Mesenteric fat pad (tissue), 1 donor: ENCODE data around the gene MINDY2. TPM values are rescaled to one million over a fixed set of nuclear protein-coding genes. Genes with fewer than 3 reads are reported as not detected.
"Not testable (repeated sequence)": the region's sequence is repeated elsewhere in the genome, so short reads cannot be mapped to it uniquely, and the experiment has no call there.

Experiments used
- DNase-seq: peaks from one replicate; pipeline ENCODE4 v3.0.0-alpha.2; 2020; ENCODE audit warnings: low spot score
- total RNA-seq: library from RNA; stranded (reverse); fragmentation: NEBNext Ultra II Directional; extraction: Animal tissue kit (Norgen Biotek cat#: 25700); gene quantifications from one replicate; pipeline ENCODE4 v1.2.1, GENCODE V29; 2021
- donor health status: DM: yes; HTN: yes; CAD: no.

Gene MINDY2
- total RNA-seq, 1 donor from 2014 or later = 14.8 TPM

DNA sequence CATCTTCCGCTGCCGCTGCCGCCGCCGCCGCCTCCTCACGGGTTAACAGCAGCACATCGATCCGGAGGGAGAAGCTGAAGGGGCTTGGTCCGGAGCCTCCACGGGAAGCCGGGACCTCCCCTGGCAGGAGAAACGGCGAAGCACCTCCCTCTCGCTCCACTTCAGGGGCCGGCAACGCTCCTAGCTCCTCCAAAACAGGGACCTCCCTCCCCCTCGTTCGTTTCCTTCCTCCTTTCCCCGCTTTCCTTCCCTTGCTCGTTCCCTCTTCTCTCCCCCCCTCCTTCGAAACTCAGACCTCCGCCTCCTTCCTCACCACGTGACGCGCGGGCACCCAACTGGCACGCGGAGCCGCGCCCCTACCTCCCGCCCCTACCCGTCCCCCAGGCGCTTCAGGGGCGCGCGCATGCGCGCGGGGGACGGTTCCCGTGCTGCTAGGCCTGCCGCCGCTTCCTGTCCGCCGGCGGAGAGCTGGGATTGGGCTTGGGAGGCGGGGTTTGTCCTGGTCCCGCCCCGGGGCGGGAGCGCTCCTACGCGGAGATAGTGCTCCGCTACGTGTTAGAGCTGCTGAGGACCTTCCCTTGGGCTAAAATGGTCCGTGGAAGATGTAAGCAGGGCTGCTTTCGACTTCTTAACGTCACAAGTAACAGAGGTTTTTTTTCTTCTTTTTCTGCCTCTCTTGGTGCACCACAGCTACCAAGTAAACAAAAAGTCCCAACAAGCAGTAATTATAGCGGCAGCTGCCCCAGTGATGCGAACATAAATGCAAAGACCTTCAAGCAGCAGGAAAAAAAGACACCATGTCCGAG, 21.4 kb upstream of the MINDY2 start, which contains the start of gene ADAM10:
TSS of gene ADAM10 (minus strand) at position 176 of the 806 bp plus-strand sequence. CDS start at position 3, 173 bp downstream.
- DNase-seq = peak; percentile 100

DNA sequence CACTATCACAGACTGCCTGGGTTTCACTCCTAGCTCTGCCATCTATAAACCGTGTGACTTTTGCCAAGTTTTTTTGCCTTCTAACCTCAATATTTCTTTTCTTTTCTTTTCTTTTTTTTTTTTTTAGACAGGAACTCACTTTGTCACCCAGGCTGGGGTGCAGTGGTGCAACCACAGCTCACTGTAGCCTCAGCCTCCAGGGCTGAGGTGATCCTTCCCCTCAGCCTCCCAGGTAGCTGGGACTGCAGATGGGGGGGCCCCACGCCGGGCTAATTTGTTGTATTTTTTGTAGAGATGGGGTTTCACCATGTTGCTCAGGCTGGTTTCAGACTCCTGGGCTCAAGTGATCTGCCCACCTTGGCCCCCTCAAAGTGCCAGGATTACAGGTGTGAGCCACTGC, 18.4 kb upstream of the MINDY2 start:
- no peak for DNase-seq

- no peak for DNase-seq
These were observed 15.8 kb upstream of the MINDY2 start for GRCh38 chr15:58755350-58755749.

DNA sequence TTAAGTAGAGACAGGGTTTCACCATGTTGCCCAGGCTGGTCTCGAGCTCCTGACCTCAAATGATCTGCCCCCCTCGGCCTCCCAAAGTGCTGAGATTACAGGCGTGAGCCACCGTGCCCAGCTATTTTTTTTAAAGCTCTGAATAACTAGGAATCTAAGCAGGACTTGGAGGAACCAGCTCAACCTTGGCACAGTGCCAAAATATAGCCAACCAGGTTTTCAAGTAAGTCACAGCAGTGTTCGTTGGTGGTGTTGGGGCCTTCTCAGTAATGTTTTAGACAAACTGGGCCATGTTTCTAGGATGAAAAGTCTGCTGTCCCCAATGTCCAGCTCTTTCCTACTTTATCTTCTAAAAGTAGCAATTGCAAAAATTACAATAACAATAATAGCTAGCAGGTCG, 15.1 kb upstream of the MINDY2 start:
- DNase-seq = no peak

DNA sequence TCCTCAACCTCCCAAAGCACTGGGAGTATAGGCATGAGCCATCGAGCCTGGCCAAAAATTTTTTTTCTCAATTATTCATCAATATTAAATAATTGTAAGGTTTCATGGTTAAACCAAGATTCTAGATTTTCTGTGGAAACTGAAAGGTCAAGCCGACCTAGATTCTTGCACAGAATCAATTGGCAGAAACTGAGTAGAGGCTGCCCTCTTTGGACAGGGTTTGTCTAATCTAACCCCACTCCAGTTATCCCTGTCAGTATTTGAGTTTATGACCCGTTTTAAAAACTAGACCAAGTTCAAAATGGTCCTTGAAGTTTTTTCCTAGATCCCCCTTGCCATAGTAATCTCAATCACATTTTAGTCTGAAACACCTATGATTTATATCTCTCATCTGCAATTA, 13.0 kb upstream of the MINDY2 start:
- no peak for DNase-seq

GRCh38 chr15:58760385-58761009, 10.6 kb upstream of the MINDY2 start:
- DNase-seq = no peak

- DNase-seq = no peak
These were observed 10.1 kb upstream of the MINDY2 start for GRCh38 chr15:58761010-58761388.

GRCh38 chr15:58762285-58762684, 8.8 kb upstream of the MINDY2 start:
- DNase-seq = no peak

GRCh38 chr15:58762731-58763130, 8.4 kb upstream of the MINDY2 start:
- DNase-seq = no peak

DNA sequence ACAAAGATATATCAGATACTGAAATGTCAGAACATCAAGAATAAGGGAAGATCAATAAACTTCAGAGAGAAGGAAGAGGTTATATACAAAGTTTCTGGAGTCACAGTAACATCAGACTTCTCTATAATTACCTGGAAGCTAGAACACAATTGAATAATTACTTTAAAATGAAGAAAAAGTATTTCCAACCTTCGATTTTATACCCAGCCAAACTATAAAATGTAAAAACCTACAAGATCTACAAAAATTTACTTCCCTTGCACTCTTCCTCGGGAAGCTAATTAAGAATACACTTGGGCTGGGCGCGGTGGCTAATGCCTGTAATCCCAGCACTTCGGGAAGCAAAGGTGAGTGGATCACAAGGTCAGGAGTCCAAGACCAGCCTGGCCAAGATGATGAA, 6.6 kb upstream of the MINDY2 start:
- DNase-seq = no peak

- DNase-seq = no peak
These were observed 4.8 kb upstream of the MINDY2 start for GRCh38 chr15:58766290-58766689.

DNA sequence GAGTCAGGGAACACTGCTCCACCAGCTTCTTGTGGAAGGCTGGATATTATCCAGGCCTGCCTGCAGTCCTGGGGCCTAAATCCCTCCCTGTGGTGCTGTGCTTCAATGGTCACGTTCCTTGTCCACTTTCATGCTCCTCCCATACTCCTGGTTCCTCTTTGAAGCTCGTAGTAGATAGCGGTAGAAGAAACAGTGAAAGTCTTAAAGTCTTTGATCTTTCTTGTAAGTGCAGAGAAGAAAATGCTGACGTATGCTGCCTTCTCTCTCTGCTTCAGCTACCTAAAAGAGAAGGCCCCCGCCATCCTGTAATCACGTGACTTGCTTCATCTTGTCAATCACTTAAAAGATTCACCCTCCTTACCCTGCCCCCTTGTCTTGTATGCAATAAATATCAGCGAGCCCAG, 2.5 kb upstream of the MINDY2 start:
- DNase-seq = not testable (repeated sequence)

DNA sequence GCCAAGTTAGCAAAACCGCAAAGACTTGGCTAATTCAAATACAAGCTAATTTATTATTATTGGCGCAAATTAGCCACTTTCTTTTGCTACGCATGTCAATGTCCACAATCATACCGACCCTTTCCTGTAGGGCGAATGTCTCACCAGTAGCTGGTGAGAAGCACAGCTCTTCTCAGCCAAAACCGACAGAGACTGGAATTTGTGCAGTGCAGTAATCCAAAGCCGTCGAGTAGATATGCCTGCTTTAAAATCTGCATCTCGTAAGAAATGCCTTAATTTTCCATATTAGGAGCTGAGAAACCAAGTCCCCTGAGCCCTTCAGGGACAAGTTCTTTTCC, 614 bp upstream of the MINDY2 start:
- no peak for DNase-seq

DNA sequence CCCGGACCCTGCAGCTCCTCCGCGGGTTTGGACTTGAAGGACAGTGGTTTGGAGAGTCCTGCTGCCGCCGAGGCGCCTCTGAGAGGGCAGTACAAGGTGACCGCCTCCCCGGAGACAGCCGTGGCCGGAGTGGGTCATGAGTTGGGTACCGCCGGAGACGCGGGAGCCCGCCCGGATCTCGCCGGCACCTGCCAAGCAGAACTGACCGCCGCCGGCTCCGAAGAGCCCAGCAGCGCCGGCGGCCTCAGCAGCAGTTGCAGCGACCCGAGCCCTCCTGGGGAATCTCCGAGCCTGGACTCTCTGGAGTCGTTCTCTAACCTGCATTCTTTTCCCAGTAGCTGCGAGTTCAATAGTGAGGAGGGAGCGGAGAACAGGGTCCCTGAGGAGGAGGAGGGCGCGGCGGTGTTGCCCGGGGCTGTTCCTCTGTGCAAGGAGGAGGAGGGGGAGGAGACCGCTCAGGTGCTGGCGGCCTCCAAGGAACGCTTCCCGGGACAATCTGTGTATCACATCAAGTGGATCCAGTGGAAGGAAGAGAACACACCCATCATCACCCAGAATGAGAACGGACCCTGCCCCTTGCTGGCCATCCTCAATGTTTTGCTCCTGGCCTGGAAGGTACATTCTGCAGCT, 634 bp downstream of the MINDY2 start:
- DNase-seq = no peak

DNA sequence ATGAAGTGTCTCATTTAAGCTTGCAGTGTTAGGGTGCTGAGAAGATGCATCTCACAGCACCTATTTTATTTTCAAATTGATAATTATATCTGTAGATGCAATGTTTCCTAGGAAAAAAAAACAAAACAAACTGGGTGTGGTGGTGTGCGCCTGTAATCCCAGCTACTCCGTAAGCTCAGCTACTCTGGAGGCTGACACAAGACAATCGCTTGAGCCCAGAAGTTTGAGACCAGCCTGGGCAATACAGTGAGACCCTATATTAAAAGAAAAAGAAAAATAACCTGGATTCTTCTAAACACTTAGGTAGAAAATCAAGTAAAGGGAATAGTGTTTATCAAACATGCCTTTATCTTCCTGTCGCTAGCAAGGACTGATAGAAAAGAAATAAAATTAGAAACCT, 1.9 kb downstream of the MINDY2 start:
- DNase-seq = no peak

DNA sequence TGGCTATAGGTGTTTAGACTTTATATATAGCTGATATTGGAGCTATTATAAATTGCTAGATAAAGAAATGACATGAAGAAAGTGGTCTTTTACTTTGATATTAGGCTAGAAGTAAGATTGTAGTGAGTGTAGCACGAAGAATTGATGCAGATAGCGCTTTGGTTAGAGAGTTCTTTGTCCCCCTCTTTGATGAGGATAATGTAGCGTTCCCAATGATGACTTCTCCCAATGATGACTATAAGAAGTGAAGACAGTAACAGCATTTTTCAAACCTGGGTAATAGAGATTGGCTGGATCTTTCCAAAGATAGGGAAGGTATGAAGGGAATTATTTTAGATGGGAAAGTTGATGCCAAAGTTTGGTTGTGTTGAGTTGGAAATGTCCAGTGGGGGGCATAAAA, 4.3 kb downstream of the MINDY2 start:
- DNase-seq = no peak

GRCh38 chr15:58777107-58777506, 6.0 kb downstream of the MINDY2 start:
- DNase-seq = no peak

DNA sequence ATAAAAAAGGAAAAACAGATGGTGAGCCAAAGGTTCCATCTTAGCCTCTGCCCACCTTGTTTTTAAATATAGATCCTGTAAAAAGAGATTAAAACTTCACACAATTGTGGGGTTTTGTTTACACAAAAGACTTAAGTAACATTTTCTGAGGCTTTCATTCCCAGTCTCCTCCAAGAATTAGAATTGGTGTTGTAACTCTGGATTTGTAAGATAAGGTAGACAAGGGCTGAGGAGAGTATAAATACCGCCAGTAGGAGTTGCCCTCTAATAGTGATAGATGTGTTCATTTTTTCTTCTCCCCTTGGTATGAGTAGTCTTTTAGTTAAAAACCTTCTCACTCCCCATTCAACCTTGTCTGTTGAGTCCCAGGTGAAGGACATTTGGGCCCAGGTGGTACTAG, 8.5 kb downstream of the MINDY2 start:
- no peak for DNase-seq

DNA sequence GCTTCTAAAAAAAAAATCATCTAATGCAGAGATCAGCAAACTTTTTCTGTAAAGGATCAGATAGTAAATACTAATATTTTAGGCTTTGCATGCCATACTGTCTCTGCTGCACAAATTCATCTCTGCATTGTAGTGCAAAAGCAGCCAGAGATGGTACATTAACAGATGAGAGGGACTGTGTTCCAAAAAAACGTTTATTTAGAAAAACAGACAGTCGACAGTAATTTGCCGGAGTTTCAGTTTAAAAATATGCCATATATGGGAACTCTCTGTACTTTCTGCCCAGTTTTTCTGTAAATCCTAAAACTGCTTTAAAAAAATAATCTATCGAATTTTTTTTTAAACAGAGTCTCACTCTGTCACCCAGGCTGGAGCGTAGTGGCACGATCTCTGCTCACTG, 14.3 kb downstream of the MINDY2 start:
- DNase-seq = no peak

DNA sequence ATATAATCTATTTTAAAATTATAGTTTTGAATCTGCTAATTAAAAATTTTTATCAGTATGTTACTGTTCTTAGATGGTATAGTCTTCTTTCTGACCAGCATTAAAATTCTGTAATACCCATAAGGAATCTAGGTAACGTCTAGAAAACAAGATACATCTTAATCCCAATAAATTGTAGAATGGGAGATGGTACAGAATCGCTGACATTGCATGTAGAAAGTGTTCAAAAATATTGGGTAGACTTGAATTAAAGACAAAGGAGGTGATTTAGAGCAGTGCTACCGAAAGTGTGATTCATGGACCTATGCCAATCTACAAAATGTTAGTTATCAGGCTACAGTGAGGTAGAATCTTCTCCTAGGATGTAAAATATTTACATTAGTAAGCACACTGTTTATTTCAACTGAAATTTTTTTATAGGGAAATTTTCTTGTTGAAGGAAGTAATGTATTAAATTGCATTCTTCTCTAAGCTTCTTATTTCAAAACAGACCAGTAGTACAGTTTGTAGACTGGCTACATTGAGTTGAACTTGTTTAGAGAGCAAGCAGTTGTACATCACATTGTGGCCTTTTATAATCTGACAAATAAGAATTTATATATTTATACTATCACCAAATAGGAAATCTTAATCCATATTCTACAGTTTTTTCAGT, 17.1 kb downstream of the MINDY2 start:
- DNase-seq = no peak

GRCh38 chr15:58793862-58794261, 22.8 kb downstream of the MINDY2 start:
- DNase-seq = no peak

DNA sequence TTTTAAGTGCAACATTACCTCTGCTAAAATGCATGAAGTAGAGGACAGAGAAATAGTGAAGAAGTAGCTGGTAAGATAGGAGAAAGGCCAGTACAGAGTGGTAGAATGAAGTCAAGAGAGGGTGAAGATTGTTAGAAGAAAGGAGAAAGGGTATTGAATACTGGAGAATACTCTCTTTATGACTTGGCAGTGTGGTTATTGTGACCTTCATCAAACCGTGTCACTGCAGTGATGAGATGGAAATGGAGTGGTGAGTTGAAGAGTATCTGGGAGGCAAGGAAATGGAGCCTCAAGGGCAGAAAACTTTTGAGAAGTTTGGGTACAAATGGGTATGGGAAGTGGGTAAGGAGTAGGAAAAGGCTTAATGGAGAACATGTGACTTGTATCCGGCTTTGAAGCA, 24.7 kb downstream of the MINDY2 start:
- DNase-seq = no peak
